OCI-LY7 (cell line): ENCODE results near the gene POLR2H. TPM values are rescaled to one million over a fixed set of nuclear protein-coding genes. Genes with fewer than 3 reads are reported as not detected.
A peak's percentile ranks its signal among the peaks of the same experiment; 100 is the strongest.

Source experiments
- BruUV-seq: library from RNA; stranded (reverse); fragments of 400-500 nt; replicated peaks from 2 replicates; lab custom pipeline; 2021; lab: Mats Ljungman, UMichigan
- CTCF ChIA-PET: fragments of 300-600 bp; sonication (Branson Sonifier 250); formaldehyde crosslinking; loops from one replicate; lab custom pipeline; 2022; ENCODE audit warnings: antibody characterized with exemption; ENCODE audit not compliant: unreplicated experiment; lab: Charles Lee
- POLR2A ChIA-PET: fragments of 300-600 bp; sonication (Branson Sonifier 250); formaldehyde crosslinking; loops from one replicate; lab custom pipeline; 2022; ENCODE audit warnings: antibody characterized with exemption; lab: Charles Lee
- DNase-seq: peaks from one replicate; pipeline ENCODE4 v3.0.0-alpha.2; 2015; ENCODE audit warnings: low spot score
- H2AFZ ChIP-seq: fragments of 200-600 bp; sonication (generic), shearing (Covaris generic); 2 replicates; pipeline ENCODE4 v1.6.1; 2014; ENCODE audit warnings: mild to moderate bottlenecking, antibody characterized with exemption, low read length, moderate library complexity
- H3K27ac ChIP-seq: fragments of 200-600 bp; sonication (generic); 2 replicates; pipeline ENCODE4 v1.5.1; 2014; ENCODE audit warnings: mixed run types, low read depth, mild to moderate bottlenecking, moderate library complexity, low read length, inconsistent platforms; ENCODE audit not compliant: poor library complexity, severe bottlenecking
- H3K36me3 ChIP-seq: fragments of 200-600 bp; sonication (generic); 2 replicates; pipeline ENCODE4 v1.6.1; 2014; ENCODE audit warnings: mild to moderate bottlenecking, antibody characterized with exemption, low read length, moderate library complexity, mixed read lengths; ENCODE audit not compliant: insufficient read depth
- H3K4me1 ChIP-seq: fragments of 200-600 bp; sonication (generic); 2 replicates; pipeline ENCODE4 v1.5.1; 2014; ENCODE audit warnings: mild to moderate bottlenecking, low read length; ENCODE audit not compliant: insufficient read depth, poor library complexity, severe bottlenecking
- H3K4me2 ChIP-seq: fragments of 200-600 bp; sonication (generic); 2 replicates; pipeline ENCODE4 v1.6.1; 2014; ENCODE audit warnings: mild to moderate bottlenecking, low read length
- H3K4me3 ChIP-seq: fragments of 200-600 bp; sonication (generic); 2 replicates; pipeline ENCODE4 v1.5.1; 2014; ENCODE audit warnings: mild to moderate bottlenecking, low read depth, low read length; ENCODE audit not compliant: poor library complexity, severe bottlenecking
- H3K79me2 ChIP-seq: fragments of 200-600 bp; sonication (generic); 2 replicates; pipeline ENCODE4 v1.6.1; 2016; ENCODE audit warnings: low read depth, mild to moderate bottlenecking, low read length, moderate library complexity, mixed read lengths; ENCODE audit not compliant: insufficient read depth
- H3K9me2 ChIP-seq: fragments of 200-600 bp; sonication (generic); 2 replicates; pipeline ENCODE4 v1.6.1; 2016; ENCODE audit warnings: mild to moderate bottlenecking, low read length, mixed read lengths; ENCODE audit not compliant: insufficient read depth
- H3K9me3 ChIP-seq: fragments of 200-600 bp; sonication (generic); 2 replicates; pipeline ENCODE4 v1.6.1; 2014; ENCODE audit warnings: mild to moderate bottlenecking, mixed run types, low read length, mixed read lengths
- H4K20me1 ChIP-seq: fragments of 200-600 bp; sonication (generic); 2 replicates; pipeline ENCODE4 v1.6.1; 2014; ENCODE audit warnings: mild to moderate bottlenecking, antibody characterized with exemption, low read length, moderate library complexity, mixed read lengths; ENCODE audit not compliant: insufficient read depth
- CTCF ChIP-seq: fragments of 200-600 bp; sonication (generic); conservative IDR thresholded peaks from 2 replicates; pipeline ENCODE4 v1.5.1; 2014; ENCODE audit warnings: mild to moderate bottlenecking, antibody characterized with exemption, low read length, moderate library complexity, mixed read lengths
- EZH2phosphoT487 ChIP-seq: fragments of 200-600 bp; sonication (generic); IDR thresholded peaks from 2 replicates; pipeline ENCODE4 v1.6.1; 2018; ENCODE audit warnings: low read depth, borderline replicate concordance, mild to moderate bottlenecking, mixed run types, antibody characterized with exemption, low read length, moderate library complexity, mixed read lengths
- intact Hi-C: fragments of 100-400 bp; cut with micrococcal nuclease; formaldehyde crosslinking; loops from one replicate; pipeline ENCODE4 v1.10.0; 2022; ENCODE audit not compliant: unreplicated experiment
- total RNA-seq, 2 experiments: library from RNA; depleted of rRNA in 1 of 2; stranded (reverse); fragments of >200 nt in 1 of 2; shearing (Covaris generic) in 1 of 2; gene quantifications; 2 replicates each; pipeline ENCODE4 v1.2.3, GENCODE V29; 2014 to 2022

Gene POLR2H
- total RNA-seq, 2 experiments from 2014 or later, result 80.1 to 85.8 TPM

- DNase-seq, result no peak
- no peaks in the 10 kb centered on the region for H3K79me2 ChIP-seq
- H3K9me2 ChIP-seq, result no peaks in the 10 kb centered on the region
- H3K9me3 ChIP-seq, result no peaks in the 10 kb centered on the region
- no peak within 1 kb of the TSS for H3K4me3 ChIP-seq
- no peaks in the 10 kb centered on the region for H3K36me3 ChIP-seq
- peak within 1 kb of the TSS; percentile 46; the same call in 1 of the 2 replicates for H2AFZ ChIP-seq
- no peak for TF ChIP-seq EZH2phosphoT487
- no peak for TF ChIP-seq CTCF
- intact Hi-C loops, result no loop called here
- no TSS peak for BruUV-seq
- H4K20me1 ChIP-seq, result no peaks in the 10 kb centered on the region
- no peak within 1 kb of the TSS for H3K27ac ChIP-seq
- H3K4me2 ChIP-seq, result peak within 1 kb of the TSS; percentile 18
- peaks cover 9% of the 10 kb centered on the region for H3K4me1 ChIP-seq
- ChIA-PET CTCF (no interaction called here), POLR2A (interaction anchor here (1.1 kb wide), 1 partner anchor 136 kb away, joined by 4 read pairs; no protein-coding TSS in a partner anchor)
Measured at GRCh38 chr3:184377882-184378445, 16.5 kb downstream of the POLR2H start, which contains the start of gene THPO. Gene THPO, minus strand, starts transcription at chr3:184378207. Its CDS starts 1,948 bp downstream, at chr3:184376259.

GRCh38 chr3:184378651-184379357, 17.3 kb downstream of the POLR2H start:
- Histone ChIP-seq H3K79me2 (no peaks in the 10 kb centered on the region), H3K27ac (no peak overlapping the region), H3K4me3 (no peak overlapping the region), H4K20me1 (no peaks in the 10 kb centered on the region), H3K9me3 (no peaks in the 10 kb centered on the region), H3K9me2 (no peaks in the 10 kb centered on the region), H2AFZ (no peak overlapping the region), H3K4me2 (no peak overlapping the region), H3K4me1 (peaks cover 9% of the 10 kb centered on the region), H3K36me3 (no peaks in the 10 kb centered on the region)
- DNase-seq, result no peak
- TF ChIP-seq CTCF, result no peak
- TF ChIP-seq EZH2phosphoT487, result no peak
- POLR2A ChIA-PET, result interaction anchor here (0.6 kb wide), 1 partner anchor 305 kb away, joined by 3 read pairs; no protein-coding TSS in a partner anchor
- CTCF ChIA-PET, result no interaction called here
- intact Hi-C loops, result no loop called here
- BruUV-seq, result no TSS peak
